TTC549 (cell line): ENCODE results near the gene PRR16.
"Not testable (repeated sequence)": the region's sequence is repeated elsewhere in the genome, so short reads cannot be mapped to it uniquely, and the experiment has no call there.

Experiments
- FAIRE-seq: peaks from 2 replicates; lab custom pipeline; 2012; peaks lifted over from hg19 to GRCh38; lab: Jason Lieb, UNC

The PRR16 gene

GRCh38 chr5:120655828-120656435 is 191.8 kb downstream of the PRR16 start:
- FAIRE-seq, result no peak

GRCh38 chr5:120657104-120657503 is 193.0 kb downstream of the PRR16 start:
- FAIRE-seq, result no peak

- no peak for FAIRE-seq
Observed at GRCh38 chr5:120677481-120677880, 213.4 kb downstream of the PRR16 start.

GRCh38 chr5:120678279-120678678 is 214.2 kb downstream of the PRR16 start:
- no peak for FAIRE-seq

GRCh38 chr5:120682851-120683250 is 218.8 kb downstream of the PRR16 start:
- FAIRE-seq, result no peak

GRCh38 chr5:120683580-120683979 is 219.5 kb downstream of the PRR16 start:
- FAIRE-seq, result no peak

GRCh38 chr5:120684213-120684612 is 220.1 kb downstream of the PRR16 start:
- no peak for FAIRE-seq

GRCh38 chr5:120684749-120685415 is 220.8 kb downstream of the PRR16 start:
- no peak for FAIRE-seq

GRCh38 chr5:120690621-120691407 is 226.7 kb downstream of the PRR16 start:
- no peak for FAIRE-seq

- no peak for FAIRE-seq
Observed at GRCh38 chr5:120692325-120692724, 228.2 kb downstream of the PRR16 start.

GRCh38 chr5:120695368-120695880 is 231.3 kb downstream of the PRR16 start:
- FAIRE-seq, result no peak

- no peak for FAIRE-seq
Observed at GRCh38 chr5:120697147-120697546, 233.0 kb downstream of the PRR16 start.

- not testable (repeated sequence) for FAIRE-seq
Observed at GRCh38 chr5:120697670-120698327, 233.7 kb downstream of the PRR16 start.

- not testable (repeated sequence) for FAIRE-seq
Observed at GRCh38 chr5:120700653-120701052, 236.6 kb downstream of the PRR16 start.

- FAIRE-seq, result not testable (repeated sequence)
Observed at GRCh38 chr5:120702817-120703538, 238.9 kb downstream of the PRR16 start.

GRCh38 chr5:120703918-120704587 is 240.0 kb downstream of the PRR16 start:
- FAIRE-seq, result no peak

- no peak for FAIRE-seq
Observed at GRCh38 chr5:120706877-120707276, 242.8 kb downstream of the PRR16 start.

- FAIRE-seq, result no peak
Observed at GRCh38 chr5:120717381-120717780, 253.3 kb downstream of the PRR16 start.

- FAIRE-seq, result no peak
Observed at GRCh38 chr5:120730214-120730613, 266.1 kb downstream of the PRR16 start.

GRCh38 chr5:120734033-120734432 is 269.9 kb downstream of the PRR16 start:
- FAIRE-seq, result no peak

GRCh38 chr5:120735076-120735475 is 271.0 kb downstream of the PRR16 start:
- no peak for FAIRE-seq
